Neural crest cell (in vitro differentiated cells): ENCODE measurements around the gene ITPR1. TPM values are rescaled to one million over a fixed set of nuclear protein-coding genes. Genes with fewer than 3 reads are reported as not detected.

Source experiments
- DNase-seq: peaks from one replicate; pipeline ENCODE4 v3.0.0; 2021; ENCODE audit warnings: low read depth, mixed read lengths, low spot score
- H3K27ac Mint-ChIP-seq: one replicate; pipeline ENCODE4 v1.8.0; 2021; ENCODE audit warnings: mild to moderate bottlenecking, mixed read lengths; ENCODE audit not compliant: unreplicated experiment
- H3K27me3 Mint-ChIP-seq: 2 replicates; pipeline ENCODE4 v1.8.0; 2021; ENCODE audit warnings: low read depth, mild to moderate bottlenecking, mixed read lengths
- H3K36me3 Mint-ChIP-seq: 2 replicates; pipeline ENCODE4 v1.8.0; 2021; ENCODE audit warnings: low read depth, mild to moderate bottlenecking, mixed read lengths
- H3K4me1 Mint-ChIP-seq: 2 replicates; pipeline ENCODE4 v1.8.0; 2021; ENCODE audit warnings: mixed read lengths
- H3K4me3 Mint-ChIP-seq: one replicate; pipeline ENCODE4 v1.8.0; 2021; ENCODE audit warnings: mild to moderate bottlenecking, mixed read lengths
- H3K9me3 Mint-ChIP-seq: 2 replicates; pipeline ENCODE4 v1.8.0; 2021; ENCODE audit warnings: mixed read lengths
- CTCF ChIP-seq: fragments of 200-600 bp; sonication (generic); conservative IDR thresholded peaks from 2 replicates; pipeline ENCODE4 v1.5.0; 2021; ENCODE audit warnings: antibody characterized with exemption, mild to moderate bottlenecking
- total RNA-seq: library from RNA; stranded (reverse); gene quantifications from 2 replicates; pipeline ENCODE4 v1.2.1, GENCODE V29; 2021

Gene ITPR1
- total RNA-seq, 1 donor from 2014 or later: 4.8 TPM

DNA sequence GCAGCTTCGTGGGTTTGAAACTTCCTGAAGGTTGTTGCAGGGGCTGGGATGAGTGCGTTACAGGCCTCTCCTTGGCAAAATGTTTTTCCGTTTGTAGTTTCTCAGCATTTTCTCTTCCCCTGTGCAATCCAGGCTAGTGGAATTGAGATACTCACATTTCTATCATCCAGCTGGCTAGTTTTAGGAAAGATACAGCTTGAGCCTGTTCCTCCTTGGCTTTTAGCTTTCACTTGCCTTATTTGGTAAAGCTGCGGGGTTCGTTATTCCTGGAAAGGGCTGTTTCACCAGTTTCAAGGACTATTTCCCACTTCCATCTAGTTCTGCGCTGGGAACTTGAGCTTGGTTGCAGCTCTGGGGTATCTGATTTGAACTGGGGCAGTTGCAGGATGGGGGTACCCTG is 90.3 kb downstream of the ITPR1 start:
- Mint-ChIP-seq H3K4me1 (peaks cover 6% of the 10 kb centered on the region), H3K36me3 (no peaks in the 10 kb centered on the region), H3K27ac (no peak overlapping the region), H3K27me3 (no peaks in the 10 kb centered on the region), H3K9me3 (no peaks in the 10 kb centered on the region), H3K4me3 (no peak overlapping the region)
- no peak for DNase-seq
- TF ChIP-seq CTCF: no peak

GRCh38 chr3:4584456-4585249 is 91.5 kb downstream of the ITPR1 start:
- no peak for DNase-seq
- TF ChIP-seq CTCF: no peak
- Mint-ChIP-seq H3K4me3 (no peak overlapping the region), H3K4me1 (peaks cover 6% of the 10 kb centered on the region), H3K9me3 (no peaks in the 10 kb centered on the region), H3K27ac (peak overlapping the region; percentile 76), H3K36me3 (no peaks in the 10 kb centered on the region), H3K27me3 (no peaks in the 10 kb centered on the region)

GRCh38 chr3:4586381-4586780 is 93.2 kb downstream of the ITPR1 start:
- DNase-seq: no peak
- Mint-ChIP-seq H3K4me1 (peaks cover 6% of the 10 kb centered on the region), H3K27ac (no peak overlapping the region), H3K36me3 (no peaks in the 10 kb centered on the region), H3K27me3 (no peaks in the 10 kb centered on the region), H3K9me3 (no peaks in the 10 kb centered on the region), H3K4me3 (no peak overlapping the region)
- TF ChIP-seq CTCF: no peak

DNA sequence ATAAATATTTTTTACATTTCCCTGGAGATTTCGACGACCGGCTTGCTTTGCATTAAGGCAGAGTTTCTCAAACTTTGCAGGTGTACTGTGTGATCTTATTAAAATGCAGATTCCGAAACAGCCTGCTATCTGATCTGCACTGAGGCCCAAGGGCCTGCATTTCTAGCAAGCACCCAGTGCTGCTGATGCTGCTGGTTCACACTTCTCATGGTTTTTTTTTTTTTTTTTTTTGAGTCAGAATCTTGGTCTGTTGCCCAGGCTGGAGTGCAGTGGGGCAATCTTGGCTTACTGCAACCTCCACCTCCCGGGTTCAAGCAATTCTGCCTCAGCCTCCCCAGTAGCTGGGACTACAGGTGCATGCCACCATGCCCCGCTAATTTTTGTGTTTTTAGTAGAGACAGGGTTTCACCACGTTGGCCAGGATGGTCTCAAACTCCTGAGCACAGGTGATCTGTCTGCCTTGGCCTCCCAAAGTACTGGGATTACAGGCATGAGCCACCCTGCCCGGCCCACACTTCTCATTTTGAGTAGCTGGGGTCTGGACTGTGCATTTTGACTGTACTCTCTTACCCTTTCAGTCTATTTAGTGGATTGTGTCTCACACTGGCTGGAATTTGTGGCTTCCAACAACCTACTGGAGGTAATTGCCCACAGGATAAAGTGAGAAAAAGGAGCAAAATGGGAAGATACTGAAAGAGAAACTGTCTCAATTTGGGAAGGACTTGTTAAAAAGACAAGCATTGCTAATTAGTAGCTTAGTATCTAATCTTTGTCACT is 94.1 kb downstream of the ITPR1 start:
- Mint-ChIP-seq H3K4me3 (no peak overlapping the region), H3K4me1 (peaks cover 3% of the 10 kb centered on the region), H3K36me3 (no peaks in the 10 kb centered on the region), H3K27ac (no peak overlapping the region), H3K27me3 (no peaks in the 10 kb centered on the region), H3K9me3 (no peaks in the 10 kb centered on the region)
- no peak for DNase-seq
- no peak for TF ChIP-seq CTCF

DNA sequence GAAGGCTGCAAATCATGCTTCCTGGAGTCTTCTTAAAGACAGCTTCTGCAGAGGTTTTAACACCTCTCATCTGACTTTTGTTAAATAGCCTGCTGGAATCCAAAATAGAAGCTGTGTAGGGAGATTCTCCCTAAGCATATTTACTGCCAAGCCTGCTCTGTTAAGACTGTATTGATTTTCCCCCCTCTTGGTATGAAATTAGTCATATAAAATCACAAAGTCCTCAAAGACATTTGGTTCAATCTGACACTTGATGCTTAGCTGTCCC is 94.6 kb downstream of the ITPR1 start:
- DNase-seq: no peak
- no peak for TF ChIP-seq CTCF
- H3K27me3 Mint-ChIP-seq: no peaks in the 10 kb centered on the region
- no peaks in the 10 kb centered on the region for H3K9me3 Mint-ChIP-seq
- H3K4me3 Mint-ChIP-seq: no peak overlapping the region
- H3K4me1 Mint-ChIP-seq: no peaks in the 10 kb centered on the region
- no peak overlapping the region for H3K27ac Mint-ChIP-seq
- H3K36me3 Mint-ChIP-seq: no peaks in the 10 kb centered on the region
